Colonic mucosa (tissue), 4 donors: Measurements from ENCODE around the gene ALPK1. TPM values are rescaled to one million over a fixed set of nuclear protein-coding genes. Genes with fewer than 3 reads are reported as not detected.
A peak's percentile ranks its signal among the peaks of the same experiment; 100 is the strongest.

Experiments used
- DNase-seq: peaks from one replicate; pipeline ENCODE4 v3.0.0-alpha.2; 2020
- H3K27ac ChIP-seq: fragments of 200-600 bp; one replicate; pipeline ENCODE4 v1.8.0; 2021
- H3K27me3 ChIP-seq: fragments of 200-600 bp; one replicate; pipeline ENCODE4 v1.8.0; 2021
- H3K36me3 ChIP-seq: fragments of 200-600 bp; one replicate; pipeline ENCODE4 v1.8.0; 2021
- H3K4me1 ChIP-seq: fragments of 200-600 bp; one replicate; pipeline ENCODE4 v1.8.0; 2021; ENCODE audit warnings: mild to moderate bottlenecking
- H3K4me3 ChIP-seq: fragments of 200-600 bp; one replicate; pipeline ENCODE4 v1.8.0; 2021
- H3K9ac ChIP-seq, 2 donors: one replicate each; pipeline ENCODE4 v1.7.0; 2013; ENCODE audit warnings: control low read depth in 2 of 2, low read depth in 2 of 2, low read length in 2 of 2
- H3K9me3 ChIP-seq: fragments of 200-600 bp; one replicate; pipeline ENCODE4 v1.8.0; 2021
- CTCF ChIP-seq: fragments of 200-600 bp; IDR thresholded peaks from one replicate; pipeline ENCODE4 v1.8.0; 2022; ENCODE audit warnings: antibody characterized with exemption, mild to moderate bottlenecking
- intact Hi-C: fragments of 100-400 bp; cut with DNase I; formaldehyde crosslinking; loops from one replicate; pipeline ENCODE4 v1.14.1; 2022
- total RNA-seq, 2 donors: library from RNA; stranded (reverse); fragmentation: NEBNext Ultra II Directional in 1 of 2; extraction: Animal tissue kit (Norgen Biotek cat#: 25700) in 1 of 2; gene quantifications; one replicate each; pipeline ENCODE4 v1.2.1, GENCODE V29; 2021
- donor health status: healthy.
- donor health status: DM: no; HTN: no; CAD: no.
- donor health status: DM: no; HTN: no; CAD: no.

Gene ALPK1
- total RNA-seq, 2 donors from 2014 or later: 22.5 to 22.9 TPM

- no peak for DNase-seq
- Histone ChIP-seq H3K27ac (no peak overlapping the region), H3K9ac (no peak overlapping the region), H3K36me3 (no peaks in the 10 kb centered on the region), H3K4me1 (no peaks in the 10 kb centered on the region), H3K9me3 (no peaks in the 10 kb centered on the region), H3K27me3 (no peaks in the 10 kb centered on the region), H3K4me3 (no peak overlapping the region)
- TF ChIP-seq CTCF: peak; percentile 18
- intact Hi-C loops: loop anchor here (10.0 kb wide), 2 partner anchors 197 to 277 kb away; no protein-coding TSS in a partner anchor
These were observed 31.0 kb downstream of the ALPK1 start for GRCh38 chr4:112327965-112328733.

- intact Hi-C loops: loop anchor here (10.0 kb wide), 2 partner anchors 196 to 276 kb away; no protein-coding TSS in a partner anchor
- Histone ChIP-seq H3K4me3 (no peak overlapping the region), H3K4me1 (no peaks in the 10 kb centered on the region), H3K9ac (no peak overlapping the region), H3K9me3 (no peaks in the 10 kb centered on the region), H3K27me3 (no peaks in the 10 kb centered on the region), H3K27ac (no peak overlapping the region), H3K36me3 (no peaks in the 10 kb centered on the region)
- TF ChIP-seq CTCF: no peak
- no peak for DNase-seq
These were observed 31.6 kb downstream of the ALPK1 start for GRCh38 chr4:112328734-112329130.

GRCh38 chr4:112329672-112330375 is 32.7 kb downstream of the ALPK1 start:
- no peaks in the 10 kb centered on the region for H3K4me1 ChIP-seq
- H3K9me3 ChIP-seq: no peaks in the 10 kb centered on the region
- no peak for DNase-seq
- no peak overlapping the region for H3K27ac ChIP-seq
- H3K36me3 ChIP-seq: no peaks in the 10 kb centered on the region
- no peak for TF ChIP-seq CTCF
- H3K27me3 ChIP-seq: no peaks in the 10 kb centered on the region
- intact Hi-C loops: loop anchor here (10.0 kb wide), 2 partner anchors 195 to 275 kb away; no protein-coding TSS in a partner anchor
- H3K4me3 ChIP-seq: no peak overlapping the region
- no peak overlapping the region for H3K9ac ChIP-seq

GRCh38 chr4:112330921-112331320 is 33.8 kb downstream of the ALPK1 start:
- TF ChIP-seq CTCF: no peak
- H3K9ac ChIP-seq: no peak overlapping the region
- H3K4me3 ChIP-seq: no peak overlapping the region
- H3K27ac ChIP-seq: no peak overlapping the region
- no peaks in the 10 kb centered on the region for H3K4me1 ChIP-seq
- no peaks in the 10 kb centered on the region for H3K36me3 ChIP-seq
- intact Hi-C loops: no loop called here
- no peaks in the 10 kb centered on the region for H3K27me3 ChIP-seq
- no peak for DNase-seq
- no peaks in the 10 kb centered on the region for H3K9me3 ChIP-seq

GRCh38 chr4:112332398-112332797 is 35.2 kb downstream of the ALPK1 start:
- no peaks in the 10 kb centered on the region for H3K27me3 ChIP-seq
- no peak overlapping the region for H3K27ac ChIP-seq
- intact Hi-C loops: no loop called here
- DNase-seq: no peak
- no peak overlapping the region for H3K4me3 ChIP-seq
- no peaks in the 10 kb centered on the region for H3K36me3 ChIP-seq
- H3K9me3 ChIP-seq: no peaks in the 10 kb centered on the region
- no peak for TF ChIP-seq CTCF
- H3K9ac ChIP-seq: no peak overlapping the region
- no peaks in the 10 kb centered on the region for H3K4me1 ChIP-seq
